DMS153 treated with DMSO at 0.1 percent for 48 hours (cell line): ENCODE measurements around the gene XYLB.
"Not testable (repeated sequence)": the region's sequence is repeated elsewhere in the genome, so short reads cannot be mapped to it uniquely, and the experiment has no call there.

Experiments
- DNase-seq: peaks from one replicate; lab custom pipeline; 2025; ENCODE audit not compliant: unreplicated experiment; lab: John Stamatoyannopoulos, UW

Gene XYLB

DNA sequence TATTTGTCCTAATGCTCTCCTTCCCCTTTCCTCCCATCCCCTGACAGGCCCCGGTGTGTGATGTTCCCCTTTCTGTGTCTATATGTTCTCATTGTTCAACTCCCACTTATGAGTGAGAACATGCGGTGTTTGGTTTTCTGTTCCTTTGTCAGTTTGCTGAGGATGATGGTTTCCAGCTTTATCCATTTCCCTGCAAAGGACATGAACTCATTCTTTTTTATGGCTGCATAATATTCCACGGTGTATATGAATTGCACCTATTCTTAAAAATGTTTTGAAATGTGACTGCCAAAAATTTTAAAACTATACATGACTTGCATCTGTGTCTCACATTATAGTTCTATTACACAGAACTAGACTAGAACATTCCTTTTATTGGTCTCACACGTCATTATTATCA, 25.9 kb upstream of the XYLB start:
- DNase-seq = not testable (repeated sequence)

DNA sequence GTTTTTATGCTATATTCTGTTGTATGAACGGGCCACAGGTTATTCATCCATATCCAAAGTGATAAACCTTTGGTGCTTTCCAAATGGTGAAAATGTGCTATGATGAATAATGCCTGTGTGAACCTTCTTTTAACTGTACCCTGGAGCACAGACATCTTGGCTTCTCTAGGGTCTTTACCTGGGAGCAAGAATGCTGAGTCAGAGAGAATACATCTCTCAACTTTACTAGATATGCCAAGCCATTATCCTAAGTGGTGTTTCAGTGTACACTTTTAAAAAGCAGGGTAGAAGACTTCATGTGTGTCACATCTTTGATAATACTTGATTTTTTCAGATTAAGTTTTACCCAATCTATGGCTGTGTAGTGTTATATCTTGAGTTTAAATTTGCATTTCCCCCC, 23.5 kb upstream of the XYLB start:
- DNase-seq = no peak

DNA sequence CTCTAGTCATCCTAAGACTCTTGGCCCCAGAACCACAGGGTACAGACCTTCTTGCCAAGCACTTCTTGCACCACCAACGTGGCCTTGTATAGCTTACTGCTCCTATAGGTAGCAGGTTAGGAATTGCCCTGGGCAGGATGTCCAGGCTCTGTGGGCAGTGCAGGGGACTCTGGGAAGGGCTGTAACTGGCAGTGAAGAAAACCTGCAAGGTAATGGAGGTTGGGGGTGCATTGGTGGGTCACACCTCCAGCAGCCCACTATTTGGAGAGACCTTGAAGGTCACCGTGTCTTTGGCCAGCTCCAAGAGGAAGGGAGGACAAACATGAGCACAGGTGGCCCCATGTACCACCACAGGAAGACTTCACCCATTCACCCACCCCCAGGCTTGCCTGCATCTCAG, 21.3 kb upstream of the XYLB start:
- no peak for DNase-seq

DNA sequence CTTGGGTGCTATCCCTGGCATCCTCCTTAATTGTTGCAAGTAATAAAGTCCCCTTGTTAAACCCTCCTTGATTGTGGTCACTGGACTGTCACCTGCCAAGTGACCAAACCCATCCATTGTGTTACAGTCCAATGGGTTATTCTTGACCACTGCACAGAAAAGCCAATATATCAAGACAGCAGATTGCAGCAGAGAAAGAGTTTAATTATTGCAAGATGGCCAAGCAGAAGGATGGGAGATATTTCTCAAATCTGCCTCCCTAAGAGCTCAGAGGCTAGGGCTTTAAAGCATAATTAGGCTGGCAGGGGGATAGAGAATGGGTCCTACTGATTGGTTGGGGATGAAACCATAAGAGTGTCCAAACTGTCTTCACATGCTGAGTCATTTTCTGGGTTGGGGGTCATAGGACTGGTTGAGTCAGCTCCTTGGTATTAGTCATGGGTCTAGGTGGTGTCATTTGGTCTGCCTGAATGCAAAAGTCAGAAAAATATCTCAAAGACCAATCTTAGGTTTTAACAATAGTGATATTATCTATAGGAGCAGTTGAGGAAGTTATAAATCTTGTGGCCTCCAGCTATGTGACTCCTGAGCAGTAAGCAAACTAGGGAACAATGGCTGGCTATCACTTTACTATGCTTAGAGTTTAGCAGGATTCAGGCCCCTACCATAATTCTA, 19.1 kb upstream of the XYLB start:
- DNase-seq = no peak

DNA sequence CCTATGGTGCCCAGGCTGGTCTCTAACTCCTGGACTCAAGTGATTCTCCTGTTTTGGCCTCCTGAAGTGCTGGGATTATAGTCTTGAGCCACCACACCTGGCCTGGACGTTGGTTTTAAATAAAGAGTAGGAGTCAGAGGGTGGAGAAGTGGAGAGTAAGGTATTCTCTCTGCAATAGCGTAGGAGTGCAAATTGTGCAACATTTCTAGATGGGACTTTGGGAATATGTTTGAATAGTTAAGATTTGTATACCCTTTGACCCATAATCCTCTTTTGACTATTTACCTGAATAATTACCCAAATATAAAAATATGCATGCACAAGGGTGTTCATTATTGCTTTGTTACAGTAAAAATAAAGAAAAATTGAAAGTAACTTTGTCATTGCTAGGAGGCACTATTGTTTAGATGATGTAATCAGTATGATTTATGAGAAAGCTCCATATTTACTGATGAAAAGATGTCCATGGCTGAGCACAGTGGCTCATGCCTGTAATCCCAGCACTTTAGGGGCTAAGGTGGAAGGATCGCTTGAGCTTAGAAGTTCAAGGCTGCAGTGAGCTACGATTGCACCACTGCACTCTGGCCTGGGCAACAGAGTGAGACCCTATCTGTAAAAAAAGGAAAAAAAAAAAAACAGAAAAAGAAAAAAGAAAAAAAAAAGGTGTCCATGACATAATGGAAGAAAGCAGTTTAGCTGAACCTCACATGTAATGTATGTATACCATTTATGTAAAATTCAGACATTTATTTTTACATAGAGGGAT, 15.1 kb upstream of the XYLB start:
- no peak for DNase-seq

DNA sequence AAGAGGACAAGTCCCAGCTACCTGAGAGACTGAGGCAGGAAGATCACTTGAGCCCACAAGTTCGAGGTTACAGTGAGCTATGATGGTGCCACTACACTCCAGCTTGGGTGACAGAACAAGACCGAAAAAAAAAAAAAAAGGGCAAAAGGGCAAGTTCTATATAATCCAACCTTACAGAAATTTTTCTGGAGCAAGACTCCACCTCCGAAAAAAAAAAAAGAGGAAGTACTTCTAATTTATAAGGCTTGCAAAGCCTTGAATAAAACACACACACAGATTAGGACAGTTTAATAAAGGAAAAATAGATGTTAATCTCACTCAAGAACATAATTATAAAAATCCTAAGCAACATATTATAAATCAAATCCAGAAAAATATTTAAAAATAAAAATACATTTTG, 14.4 kb upstream of the XYLB start:
- DNase-seq = no peak

DNA sequence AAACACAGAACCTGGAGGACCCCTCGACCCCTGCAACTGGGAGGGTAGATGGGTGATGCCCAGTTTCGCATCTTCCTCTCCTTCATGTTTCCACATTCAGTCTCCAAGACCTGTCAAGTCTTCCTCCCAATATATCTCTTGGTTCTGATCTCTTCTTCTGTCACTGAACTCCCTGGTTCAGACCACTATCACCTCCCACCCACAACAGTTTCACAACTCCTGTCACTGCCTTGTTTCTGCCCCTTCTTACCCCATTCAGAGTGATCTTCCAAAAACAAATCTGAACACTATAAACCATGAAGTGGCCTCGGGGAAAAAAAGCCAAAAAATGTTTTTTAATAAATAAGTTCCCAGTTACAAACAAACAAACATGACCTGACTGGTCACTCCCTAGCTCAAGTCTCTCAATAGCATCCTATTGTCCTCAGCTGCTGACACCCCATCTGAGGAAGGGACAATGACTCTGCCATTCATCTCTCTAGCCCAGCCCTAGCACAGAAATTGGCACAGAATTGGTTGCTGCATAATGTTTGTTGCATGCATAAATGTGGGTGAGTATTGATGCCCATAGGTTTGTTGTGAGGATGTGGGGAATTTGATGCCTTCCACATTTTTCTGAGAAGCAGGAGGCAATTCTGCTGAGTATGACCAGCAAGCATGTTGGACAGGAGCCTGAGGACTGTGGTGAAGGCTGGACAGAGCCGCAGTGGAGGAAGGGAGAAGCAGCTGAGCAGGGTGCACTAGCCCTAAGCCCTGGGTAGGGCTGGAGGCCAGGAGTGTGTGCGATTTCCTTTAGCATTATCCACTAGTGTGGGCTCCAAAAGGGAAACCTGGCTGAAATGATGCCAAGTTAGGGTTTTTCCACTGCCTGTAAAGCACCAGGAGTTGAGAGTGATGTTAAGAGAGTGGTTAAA, 12.2 kb upstream of the XYLB start:
- no peak for DNase-seq

DNA sequence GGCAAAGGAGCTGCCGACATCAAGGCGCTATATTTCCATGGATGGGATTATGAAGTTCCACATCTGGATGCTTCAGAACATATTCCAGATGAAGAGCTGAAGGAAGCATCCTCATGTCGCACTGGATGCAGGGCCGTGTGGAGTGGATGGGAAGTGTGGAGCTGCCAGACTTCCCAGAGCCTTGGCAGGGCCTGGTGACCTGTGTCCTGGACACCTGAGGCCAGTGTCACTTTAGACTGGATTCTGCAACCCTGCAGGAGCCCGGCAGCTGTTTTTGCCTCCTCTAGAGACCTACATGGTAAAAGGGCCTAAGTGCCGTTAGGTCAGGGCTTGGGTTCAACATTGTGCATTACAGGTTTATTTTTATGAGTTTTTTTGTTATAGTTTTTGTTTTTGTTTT, 11.3 kb upstream of the XYLB start:
- DNase-seq = no peak

DNA sequence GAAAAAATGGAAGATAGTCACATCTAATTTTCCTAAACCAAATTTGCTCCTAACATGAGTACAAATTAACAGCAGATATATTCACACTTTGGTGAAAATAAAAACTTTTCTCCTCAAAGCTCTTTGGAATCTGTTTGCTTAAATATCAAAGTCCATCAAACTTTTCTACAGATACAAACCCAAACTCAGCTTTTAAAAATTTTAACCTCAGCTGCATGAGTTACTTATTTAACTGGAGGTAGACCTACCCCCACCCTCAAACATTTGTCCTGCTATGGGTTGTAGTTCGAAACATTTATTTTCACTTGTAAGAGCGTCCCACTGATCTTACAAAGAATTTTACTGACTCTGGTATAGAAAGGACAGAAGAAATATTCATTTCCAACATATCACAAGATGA, 8.9 kb upstream of the XYLB start:
- DNase-seq = no peak

DNA sequence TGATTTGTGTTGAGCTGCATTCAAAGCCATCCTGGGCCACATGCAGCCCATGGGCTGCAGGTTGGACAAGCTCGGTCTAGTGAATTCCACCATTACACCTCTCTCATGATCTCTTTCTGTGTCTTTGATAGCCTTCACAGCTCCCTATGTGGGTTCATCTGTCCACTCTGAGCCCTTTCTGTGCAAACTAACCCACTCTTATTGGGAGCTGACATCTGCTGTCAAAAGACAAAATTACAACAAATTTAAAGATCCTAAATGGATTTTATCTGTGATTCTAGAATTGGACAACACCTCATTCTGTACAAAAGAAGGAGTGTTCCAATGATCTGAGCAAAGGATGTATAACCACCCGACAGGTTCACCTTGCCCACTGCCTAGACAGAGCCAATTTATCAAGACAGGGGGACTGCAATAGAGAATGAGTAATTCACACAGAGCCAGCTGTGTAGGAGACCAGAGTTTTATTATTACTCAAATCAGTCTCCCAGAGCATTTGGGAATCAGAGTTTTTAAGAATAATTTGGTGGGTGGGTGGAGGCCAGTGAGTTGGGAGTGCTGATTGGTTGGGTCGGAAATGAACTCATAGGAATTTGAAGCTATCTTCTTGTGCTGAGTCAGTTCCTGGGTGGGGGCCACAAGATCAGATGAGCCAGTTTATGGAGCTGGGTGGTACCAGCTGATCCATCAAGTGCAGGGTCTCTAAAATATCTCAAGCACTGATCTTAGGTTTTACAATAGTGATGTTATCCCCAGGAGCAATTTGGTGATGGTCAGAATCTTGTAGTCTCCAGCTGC, 2.6 kb upstream of the XYLB start:
- DNase-seq = no peak

DNA sequence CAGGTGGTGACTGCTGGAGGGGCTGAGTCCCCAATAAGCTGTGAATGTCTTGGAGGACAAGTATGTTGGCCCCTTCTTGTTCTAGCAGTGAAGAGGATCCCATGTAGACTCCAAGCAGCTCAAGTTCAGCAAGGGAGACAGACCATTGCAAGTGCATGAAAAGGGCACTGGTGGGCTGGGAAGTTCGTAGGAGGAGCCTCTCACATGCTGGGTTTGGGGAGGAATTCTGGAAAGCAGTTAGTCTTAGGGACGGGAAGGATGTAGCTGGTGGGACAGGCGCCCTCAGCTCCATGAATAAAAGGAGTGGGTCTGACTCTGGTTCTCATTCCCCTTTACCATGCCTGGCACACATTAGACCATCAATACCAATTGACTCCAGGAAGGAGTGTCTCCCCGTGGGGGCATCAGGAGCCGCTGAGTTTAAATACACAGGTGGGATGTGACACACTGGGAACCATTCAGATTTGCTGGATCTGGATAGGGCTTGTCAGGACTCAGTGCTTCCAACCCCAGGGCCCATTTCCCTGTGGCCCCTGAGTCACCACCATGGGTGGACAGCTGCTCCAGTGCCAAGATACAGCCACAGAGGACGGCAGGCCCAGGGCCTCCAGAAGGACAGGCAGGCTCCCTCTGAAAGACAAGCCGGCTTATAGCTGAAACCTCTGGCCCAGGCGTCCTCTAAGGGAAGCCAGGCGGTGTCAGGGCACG, 552 bp upstream of the XYLB start:
- DNase-seq = no peak

DNA sequence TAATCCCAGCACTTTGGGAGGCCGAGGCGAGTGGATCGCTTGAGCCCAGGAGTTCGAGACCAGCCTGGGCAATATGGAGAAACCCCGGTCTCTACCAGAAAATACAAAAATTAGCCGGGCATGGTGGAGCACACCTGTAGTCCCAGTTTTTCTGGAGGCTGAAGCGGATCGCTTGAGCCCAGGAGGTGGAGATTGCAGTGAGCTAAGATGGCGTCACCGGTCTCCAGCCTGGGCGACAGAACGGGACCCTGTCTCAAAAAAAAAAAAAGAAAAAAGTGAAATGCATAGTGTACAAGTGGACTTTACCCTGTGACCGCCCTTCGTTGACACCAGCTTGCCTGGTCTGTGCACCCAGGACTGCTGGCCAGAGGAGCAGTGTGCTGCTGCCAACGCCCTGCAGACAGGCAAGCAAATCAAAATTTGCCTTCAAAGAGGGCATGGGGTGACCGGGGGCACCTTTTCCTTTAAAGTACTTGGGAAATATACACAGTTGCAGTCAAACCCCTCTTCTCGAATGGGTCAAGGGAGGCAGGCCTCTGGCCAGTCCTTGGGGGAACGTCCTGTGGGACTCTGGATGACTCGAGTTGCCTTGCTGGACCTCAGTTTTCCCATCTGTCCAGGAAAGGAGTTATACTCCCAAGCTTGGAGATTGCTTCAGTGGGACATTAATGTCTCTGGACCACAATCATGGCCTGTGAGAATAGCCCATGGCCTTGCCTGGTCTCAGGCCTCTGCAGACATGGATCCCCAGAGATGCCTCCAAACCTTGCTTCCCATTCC, 1.0 kb downstream of the XYLB start:
- DNase-seq = no peak

DNA sequence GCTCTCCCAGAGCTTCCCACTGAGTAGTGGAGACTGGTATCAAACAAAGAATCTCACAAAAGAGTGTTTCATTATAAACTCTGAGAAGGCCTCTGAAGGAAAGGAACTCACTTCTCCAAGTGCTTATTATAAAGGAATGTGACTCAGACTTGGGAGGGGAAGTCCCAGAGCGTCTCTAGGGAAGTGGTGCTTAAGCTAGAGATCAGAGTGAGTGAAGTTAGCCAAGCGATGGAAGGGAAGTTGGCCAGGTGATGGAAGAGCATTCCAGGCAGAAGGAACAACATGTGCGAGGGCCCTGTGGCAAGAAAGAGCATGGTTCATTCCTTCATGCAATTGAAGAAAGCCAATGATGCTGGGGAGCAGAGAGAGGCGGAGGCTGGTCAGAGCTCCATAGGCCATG, 2.3 kb downstream of the XYLB start:
- DNase-seq = no peak

DNA sequence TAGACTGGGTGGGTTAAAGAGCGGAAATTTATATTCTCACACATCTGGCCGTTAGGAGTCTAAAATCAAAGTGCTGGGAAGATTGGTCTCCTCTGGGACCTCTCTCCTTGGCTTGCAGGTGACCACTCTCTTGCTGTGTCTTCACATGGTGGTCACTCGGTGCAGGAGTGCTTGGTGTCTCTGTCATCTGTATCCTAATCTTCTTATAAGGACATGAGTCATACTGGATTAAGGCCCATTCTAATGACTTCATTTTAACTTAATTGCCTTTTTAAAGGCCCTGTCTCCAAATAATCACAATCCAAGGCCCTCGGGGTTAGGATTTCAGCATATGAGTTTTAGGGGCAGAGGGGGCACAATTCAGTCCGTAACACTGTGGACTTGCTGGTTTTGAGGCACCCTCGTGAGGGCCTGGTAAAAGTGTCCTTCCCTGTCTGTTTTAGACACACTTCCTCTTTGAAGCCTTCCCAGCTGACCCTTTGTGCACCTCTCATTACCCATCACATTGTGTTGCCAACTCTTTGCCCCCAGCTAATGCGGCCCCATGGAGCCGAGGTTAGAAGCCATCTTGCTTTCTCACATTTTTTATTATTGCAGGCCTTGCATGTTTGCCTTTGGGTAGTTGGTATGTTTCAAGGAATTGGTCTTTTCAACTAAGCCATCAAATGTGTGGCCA, 3.2 kb downstream of the XYLB start:
- no peak for DNase-seq

DNA sequence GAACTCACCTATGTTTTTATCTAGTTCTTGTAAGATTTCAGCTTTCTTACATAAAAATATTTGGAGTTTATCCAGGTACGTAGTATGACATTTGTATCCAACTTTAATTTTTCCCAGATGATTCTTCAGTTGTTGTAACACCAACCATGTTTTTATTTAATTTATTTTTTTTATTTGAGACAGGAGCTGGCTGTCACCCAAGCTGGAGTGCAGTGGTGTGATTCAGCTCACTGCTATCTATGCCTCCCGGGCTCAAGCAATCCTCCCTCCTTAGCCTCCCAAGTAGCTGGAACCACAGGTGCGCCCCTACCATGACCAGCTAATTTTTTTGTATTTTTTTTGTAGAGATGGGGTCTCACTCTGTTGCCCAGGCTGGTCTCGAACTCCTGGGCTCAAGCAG, 6.6 kb downstream of the XYLB start:
- no peak for DNase-seq

DNA sequence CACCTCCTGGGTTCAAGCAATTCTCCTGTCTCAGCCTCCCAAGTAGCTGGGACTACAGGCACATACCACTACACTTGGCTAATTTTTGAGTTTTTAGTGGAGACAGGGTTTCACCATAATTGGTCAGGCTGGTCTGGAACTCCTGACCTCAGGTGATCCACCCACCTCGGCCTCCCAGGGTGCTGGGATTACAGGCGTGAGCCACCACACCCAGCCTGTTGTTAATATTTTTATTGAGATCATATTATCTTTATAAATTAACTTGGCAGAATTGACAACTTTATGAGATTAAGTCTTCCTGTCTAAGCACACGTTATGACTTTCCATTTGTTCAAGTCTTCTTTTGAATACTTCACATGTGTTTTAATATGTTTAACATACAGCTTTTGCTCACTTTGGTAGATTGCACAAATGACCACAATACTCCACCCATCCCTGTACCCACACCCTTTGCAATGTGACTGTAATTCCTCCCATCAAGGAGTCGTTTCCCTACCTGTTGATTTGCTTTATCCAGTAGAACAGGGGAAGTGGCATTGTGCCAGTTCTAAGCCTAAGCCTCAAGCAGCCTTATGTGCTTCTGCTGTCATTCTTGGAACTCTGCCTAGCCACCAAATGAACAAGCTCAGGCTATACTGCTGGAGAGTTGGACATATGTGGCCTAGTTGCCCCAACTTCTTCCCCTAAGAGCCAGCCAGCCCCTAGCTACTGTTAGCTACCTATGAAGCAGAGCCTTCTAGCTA, 8.2 kb downstream of the XYLB start:
- no peak for DNase-seq

DNA sequence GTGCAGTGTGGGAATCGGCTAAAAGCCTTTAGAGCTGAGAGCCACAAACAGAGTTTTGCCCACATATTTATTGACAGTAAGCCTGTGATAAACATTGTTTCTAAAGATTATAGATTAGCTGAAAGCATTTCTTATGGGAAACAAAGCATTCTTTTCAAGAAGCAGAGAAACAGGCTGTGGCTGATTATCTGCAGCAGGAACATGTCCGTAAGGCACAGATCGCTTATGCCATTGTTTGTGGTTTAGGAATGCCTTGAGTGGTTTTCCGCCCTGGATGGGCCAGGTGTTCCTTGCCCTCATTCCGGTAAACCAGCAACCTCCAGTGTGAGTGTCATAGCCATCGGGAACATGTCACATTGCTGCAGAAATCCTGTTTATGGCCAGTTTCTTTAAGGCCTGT, 12.5 kb downstream of the XYLB start:
- no peak for DNase-seq

DNA sequence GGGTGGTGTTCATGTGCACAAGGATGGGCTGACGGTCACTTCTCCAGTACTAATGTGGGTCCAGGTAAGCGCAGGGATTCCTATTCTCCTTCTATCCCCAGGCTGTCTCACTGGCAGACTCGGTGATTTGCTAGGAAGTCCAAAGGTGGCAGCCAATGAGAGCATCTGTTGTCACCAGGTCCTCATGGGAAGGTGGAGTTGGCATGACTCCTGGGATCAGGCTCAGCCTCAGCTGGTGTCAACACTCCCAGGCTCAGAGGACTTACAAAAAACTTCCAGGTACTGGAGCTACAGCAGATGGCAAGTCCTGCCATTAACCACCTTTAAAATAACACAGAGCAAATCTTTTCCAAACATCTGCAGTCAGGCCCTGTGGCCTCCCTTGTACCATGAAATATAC, 13.8 kb downstream of the XYLB start:
- DNase-seq = no peak
